Glutamatergic neuron (in vitro differentiated cells): ENCODE results near the gene CA9. TPM values are rescaled to one million over a fixed set of nuclear protein-coding genes. Genes with fewer than 3 reads are reported as not detected.

Experiments used
- DNase-seq: peaks from one replicate; pipeline ENCODE4 v3.0.0; 2022
- H3K27ac Mint-ChIP-seq: one replicate; pipeline ENCODE4 v1.8.0; 2020; ENCODE audit warnings: mild to moderate bottlenecking, mixed read lengths, inconsistent platforms; ENCODE audit not compliant: unreplicated experiment
- H3K27me3 Mint-ChIP-seq: one replicate; pipeline ENCODE4 v1.8.0; 2020; ENCODE audit warnings: mild to moderate bottlenecking, moderate library complexity, mixed read lengths, inconsistent platforms; ENCODE audit not compliant: unreplicated experiment
- H3K36me3 Mint-ChIP-seq: one replicate; pipeline ENCODE4 v1.8.0; 2020; ENCODE audit warnings: mild to moderate bottlenecking, mixed read lengths, inconsistent platforms; ENCODE audit not compliant: unreplicated experiment
- H3K4me1 Mint-ChIP-seq: one replicate; pipeline ENCODE4 v1.8.0; 2020; ENCODE audit warnings: mild to moderate bottlenecking, low read depth, mixed read lengths, inconsistent platforms; ENCODE audit not compliant: unreplicated experiment
- H3K4me3 Mint-ChIP-seq: one replicate; pipeline ENCODE4 v1.8.0; 2020; ENCODE audit warnings: mild to moderate bottlenecking, mixed read lengths, inconsistent platforms; ENCODE audit not compliant: unreplicated experiment
- H3K9me3 Mint-ChIP-seq: one replicate; pipeline ENCODE4 v1.8.0; 2020; ENCODE audit warnings: mild to moderate bottlenecking, moderate library complexity, mixed read lengths, inconsistent platforms; ENCODE audit not compliant: unreplicated experiment
- total RNA-seq: library from RNA; stranded (reverse); fragmentation: NEBNext Ultra II Directional; extraction: Animal tissue kit (Norgen Biotek cat#: 25700); gene quantifications from one replicate; pipeline ENCODE4 v1.2.1, GENCODE V29; 2021; ENCODE audit not compliant: unreplicated experiment
- TF ChIP-seq, protein P1 (sequence below): fragments of 200-600 bp; sonication (generic); IDR thresholded peaks from one replicate; pipeline ENCODE4 v1.5.0; 2021; ENCODE audit not compliant: partially characterized antibody, unreplicated experiment

CA9 gene
- total RNA-seq, 1 donor from 2014 or later: not detected

DNA sequence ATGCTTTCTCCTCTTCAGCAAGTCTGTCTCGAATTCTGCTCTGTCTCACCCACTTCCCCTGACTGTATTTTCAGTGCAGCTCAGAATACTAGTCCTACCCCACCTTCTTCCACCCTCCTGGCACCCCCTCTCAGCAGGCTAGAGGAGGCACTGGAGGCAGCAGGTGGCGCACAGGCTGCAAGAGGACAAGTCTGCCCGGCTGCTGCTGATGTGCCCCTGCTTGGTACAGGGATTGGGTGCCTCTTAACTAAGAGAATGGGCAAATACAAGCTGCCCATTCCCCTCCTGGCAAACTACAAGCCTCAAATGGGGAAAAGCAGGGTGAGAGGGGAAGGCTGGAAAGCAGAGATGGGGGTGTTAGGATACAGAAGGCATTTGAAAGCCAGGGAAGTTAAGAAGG, 53.2 kb downstream of the CA9 start:
- Mint-ChIP-seq H3K4me1 (peaks cover 4% of the 10 kb centered on the region), H3K27ac (no peak overlapping the region), H3K36me3 (no peaks in the 10 kb centered on the region), H3K4me3 (no peak overlapping the region), H3K9me3 (no peaks in the 10 kb centered on the region), H3K27me3 (peaks cover 4% of the 10 kb centered on the region)
- TF ChIP-seq, protein P1, sequence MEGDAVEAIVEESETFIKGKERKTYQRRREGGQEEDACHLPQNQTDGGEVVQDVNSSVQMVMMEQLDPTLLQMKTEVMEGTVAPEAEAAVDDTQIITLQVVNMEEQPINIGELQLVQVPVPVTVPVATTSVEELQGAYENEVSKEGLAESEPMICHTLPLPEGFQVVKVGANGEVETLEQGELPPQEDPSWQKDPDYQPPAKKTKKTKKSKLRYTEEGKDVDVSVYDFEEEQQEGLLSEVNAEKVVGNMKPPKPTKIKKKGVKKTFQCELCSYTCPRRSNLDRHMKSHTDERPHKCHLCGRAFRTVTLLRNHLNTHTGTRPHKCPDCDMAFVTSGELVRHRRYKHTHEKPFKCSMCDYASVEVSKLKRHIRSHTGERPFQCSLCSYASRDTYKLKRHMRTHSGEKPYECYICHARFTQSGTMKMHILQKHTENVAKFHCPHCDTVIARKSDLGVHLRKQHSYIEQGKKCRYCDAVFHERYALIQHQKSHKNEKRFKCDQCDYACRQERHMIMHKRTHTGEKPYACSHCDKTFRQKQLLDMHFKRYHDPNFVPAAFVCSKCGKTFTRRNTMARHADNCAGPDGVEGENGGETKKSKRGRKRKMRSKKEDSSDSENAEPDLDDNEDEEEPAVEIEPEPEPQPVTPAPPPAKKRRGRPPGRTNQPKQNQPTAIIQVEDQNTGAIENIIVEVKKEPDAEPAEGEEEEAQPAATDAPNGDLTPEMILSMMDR: no peak
- no peak for DNase-seq

DNA sequence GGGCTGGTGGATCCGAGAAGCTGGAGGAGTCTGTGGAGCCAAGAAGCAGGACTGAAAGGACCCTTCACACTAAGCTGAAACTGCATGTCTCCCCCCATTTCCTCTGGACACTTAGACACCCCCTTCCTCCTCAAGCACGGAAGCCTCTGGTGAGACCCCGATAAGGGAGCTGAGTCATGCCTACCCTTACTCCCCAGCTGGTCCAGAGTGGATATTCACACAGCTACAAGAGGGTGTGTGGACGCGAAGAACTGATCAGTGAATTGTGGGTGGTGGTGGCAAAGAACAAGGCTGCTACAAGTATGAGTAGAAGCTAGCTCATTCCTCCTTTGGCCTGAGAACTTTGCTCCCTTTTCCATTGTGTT, 53.9 kb downstream of the CA9 start:
- no peak overlapping the region for H3K4me3 Mint-ChIP-seq
- peaks cover 2% of the 10 kb centered on the region for H3K27me3 Mint-ChIP-seq
- H3K36me3 Mint-ChIP-seq: no peaks in the 10 kb centered on the region
- peaks cover 4% of the 10 kb centered on the region for H3K4me1 Mint-ChIP-seq
- no peak overlapping the region for H3K27ac Mint-ChIP-seq
- TF ChIP-seq, protein P1: no peak
- DNase-seq: no peak
- no peaks in the 10 kb centered on the region for H3K9me3 Mint-ChIP-seq

DNA sequence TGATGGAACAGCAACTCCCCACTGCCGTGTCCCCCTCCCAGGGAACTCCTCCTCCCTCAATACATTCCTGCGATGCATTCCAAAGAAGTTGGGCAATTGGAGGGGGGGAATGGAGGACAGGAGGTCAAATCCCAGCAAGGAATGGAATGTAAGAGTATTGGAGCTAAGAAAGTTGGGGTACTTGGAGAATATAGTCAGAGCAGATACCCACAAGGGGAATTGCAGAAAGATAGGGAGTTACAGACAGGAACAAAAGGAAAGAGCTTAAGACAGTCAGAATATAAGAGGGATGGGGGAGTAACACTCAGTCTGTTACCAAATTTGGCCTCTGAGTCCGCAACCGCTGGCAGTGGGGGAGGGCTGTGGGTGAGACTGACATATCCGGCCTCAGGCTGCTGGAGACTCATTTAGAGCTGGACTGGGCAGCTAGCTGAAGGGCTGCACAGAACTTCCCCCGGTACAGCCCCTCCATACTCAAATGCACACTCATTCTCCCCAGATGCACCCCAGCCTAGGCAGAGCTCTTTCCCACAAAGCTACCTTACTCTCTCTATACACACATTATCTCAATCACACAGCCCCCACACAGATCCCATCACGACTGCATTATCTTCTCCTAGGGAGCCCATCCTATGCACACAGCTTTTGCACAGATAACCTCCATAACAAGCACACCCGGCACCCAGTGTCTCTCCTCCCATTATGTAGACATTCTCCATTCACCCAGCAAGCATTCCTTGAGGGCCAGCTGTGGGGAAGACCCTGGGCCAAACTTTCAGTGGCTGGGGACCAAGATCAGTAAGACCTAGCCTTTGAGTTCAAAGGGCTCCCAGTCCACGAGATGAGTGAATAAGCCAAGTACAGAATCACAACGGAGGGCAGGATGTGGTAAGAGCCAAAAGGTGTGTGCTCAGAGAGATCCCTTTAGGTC, 54.6 kb downstream of the CA9 start:
- DNase-seq: no peak
- Mint-ChIP-seq H3K36me3 (no peaks in the 10 kb centered on the region), H3K9me3 (no peaks in the 10 kb centered on the region), H3K27ac (no peak overlapping the region), H3K4me1 (peaks cover 7% of the 10 kb centered on the region), H3K27me3 (peaks cover 2% of the 10 kb centered on the region), H3K4me3 (no peak overlapping the region)
- TF ChIP-seq, protein P1: no peak

DNA sequence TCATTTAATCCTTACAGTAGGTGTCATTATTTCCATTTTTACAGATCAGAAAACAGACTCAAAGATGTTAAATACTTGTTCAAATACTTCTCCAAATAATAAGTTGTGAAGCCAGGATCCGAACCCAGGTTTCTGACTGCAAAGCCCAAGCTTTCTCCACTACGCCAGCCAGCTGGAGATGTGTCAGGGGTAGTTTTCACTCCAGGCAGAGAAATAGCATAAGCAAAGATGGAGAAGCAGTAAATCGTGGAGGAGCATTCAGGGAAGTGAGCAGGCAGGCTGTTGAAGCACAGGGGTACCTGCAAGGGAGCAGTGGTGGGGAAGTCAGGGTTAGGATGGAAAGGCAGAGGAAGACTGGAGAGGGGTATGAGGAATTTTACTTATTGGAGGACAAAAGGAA, 55.4 kb downstream of the CA9 start:
- Mint-ChIP-seq H3K36me3 (no peaks in the 10 kb centered on the region), H3K27ac (no peak overlapping the region), H3K4me1 (peaks cover 7% of the 10 kb centered on the region), H3K9me3 (no peaks in the 10 kb centered on the region), H3K4me3 (no peak overlapping the region), H3K27me3 (peaks cover 2% of the 10 kb centered on the region)
- TF ChIP-seq, protein P1: no peak
- no peak for DNase-seq
